GM21576 (cell line): ENCODE measurements around the gene MED6.

Experiments
- ATAC-seq: cut with Tn5 transposase; IDR thresholded peaks from one replicate; pipeline ENCODE4 v1.9.1; 2021; ENCODE audit warnings: mild to moderate bottlenecking, moderate library complexity; ENCODE audit not compliant: unreplicated experiment

MED6 gene, protein sequence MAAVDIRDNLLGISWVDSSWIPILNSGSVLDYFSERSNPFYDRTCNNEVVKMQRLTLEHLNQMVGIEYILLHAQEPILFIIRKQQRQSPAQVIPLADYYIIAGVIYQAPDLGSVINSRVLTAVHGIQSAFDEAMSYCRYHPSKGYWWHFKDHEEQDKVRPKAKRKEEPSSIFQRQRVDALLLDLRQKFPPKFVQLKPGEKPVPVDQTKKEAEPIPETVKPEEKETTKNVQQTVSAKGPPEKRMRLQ

DNA sequence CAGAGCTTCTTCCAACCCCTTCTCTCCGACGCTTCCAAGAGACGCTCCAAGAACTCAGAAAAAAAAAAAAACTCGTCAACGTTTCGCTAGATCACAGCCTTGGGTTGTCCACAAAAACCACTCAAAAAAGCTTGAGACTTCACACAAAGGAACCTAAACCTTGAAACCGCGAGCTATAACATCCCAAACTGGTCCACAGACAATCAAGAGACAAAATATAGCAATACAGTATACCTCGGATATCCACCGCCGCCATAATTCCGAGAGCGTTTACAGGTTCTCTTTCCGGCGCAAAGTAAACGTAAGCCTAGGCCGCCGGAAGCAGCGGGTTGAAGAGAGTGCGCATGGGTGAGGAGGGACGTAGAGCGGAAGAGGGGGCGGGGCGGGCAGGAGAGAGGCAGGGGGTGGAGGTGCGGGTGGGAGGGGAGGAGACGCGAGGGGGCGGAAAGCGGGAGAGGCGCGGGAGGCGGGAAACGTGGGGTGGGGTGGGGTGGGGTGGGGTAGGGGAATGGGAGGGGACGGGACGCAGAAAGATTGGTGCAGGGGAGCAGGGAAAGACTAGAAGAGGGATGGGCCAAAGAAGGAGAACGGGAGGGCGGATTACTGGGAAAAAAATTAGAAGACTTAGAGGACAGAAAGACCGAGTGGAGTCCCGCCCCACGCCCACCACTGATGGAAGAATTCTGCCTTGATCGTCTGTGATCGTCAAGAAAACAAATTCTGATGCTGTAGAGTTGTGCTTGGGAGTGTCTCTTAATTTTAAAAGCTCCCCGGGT, at the start of gene MED6:
MED6 (minus strand) TSS at position 274 of the 776 bp plus-strand sequence; CDS start at position 256, 18 bp downstream.
- peak; percentile 84 for ATAC-seq

DNA sequence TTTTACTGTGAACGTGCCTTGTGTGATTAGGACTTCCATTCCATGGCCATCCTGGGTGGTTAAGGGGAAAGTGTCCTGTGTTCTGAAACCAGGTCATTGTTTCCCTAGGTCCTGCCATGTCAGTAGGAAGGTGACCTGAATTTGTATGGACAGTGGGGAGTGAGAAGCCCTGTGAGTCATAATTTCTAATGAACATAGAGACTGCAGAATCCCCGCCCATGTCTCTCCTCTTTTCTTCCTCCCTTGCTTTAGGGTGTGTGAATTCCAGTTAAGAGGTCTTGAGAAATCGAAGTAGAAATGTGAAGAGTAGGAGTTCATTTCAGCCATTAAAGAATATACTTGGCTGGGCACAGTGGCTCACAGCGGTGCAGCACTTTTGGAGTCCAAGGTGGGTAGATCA, 49.3 kb upstream of the MED6 start:
- no peak for ATAC-seq

DNA sequence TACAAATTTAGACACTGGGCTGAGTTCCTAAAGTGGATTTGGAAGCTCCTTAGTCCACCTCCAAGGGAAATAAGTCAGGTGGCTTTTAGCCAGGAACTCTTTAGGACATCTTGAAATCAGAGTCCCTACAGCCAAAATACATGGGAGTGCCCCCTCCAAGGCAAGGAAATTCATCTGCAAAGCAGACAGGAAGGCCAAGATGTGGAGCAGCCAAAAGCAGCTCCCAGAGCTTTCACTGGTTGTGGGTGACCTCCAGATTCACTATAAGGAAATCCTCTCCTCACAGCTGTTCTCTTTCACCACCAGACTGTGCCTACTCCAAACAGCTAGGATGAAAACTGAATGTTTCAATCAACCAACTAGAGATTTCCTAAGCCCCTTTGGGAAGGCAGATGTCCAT, 47.9 kb upstream of the MED6 start:
- ATAC-seq = no peak

DNA sequence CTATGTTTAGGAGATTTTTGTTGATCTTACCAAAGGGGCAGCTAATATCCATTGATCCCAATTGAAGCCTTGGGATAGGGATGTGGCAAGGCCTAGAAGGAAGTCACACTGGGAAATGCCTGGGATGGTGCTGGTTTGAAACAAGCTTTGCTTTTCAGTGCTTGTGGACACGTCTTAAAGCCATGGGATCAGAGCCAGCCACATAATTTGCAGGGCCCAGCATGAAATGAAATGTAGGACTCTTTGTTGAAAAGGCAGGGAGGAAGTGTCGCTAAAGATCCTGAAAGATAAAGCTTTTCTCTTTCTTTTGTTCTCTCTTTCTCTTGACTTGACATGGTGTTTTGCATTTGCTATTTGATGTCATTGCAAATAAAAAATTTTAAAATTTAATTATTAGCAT, 46.2 kb upstream of the MED6 start:
- no peak for ATAC-seq

DNA sequence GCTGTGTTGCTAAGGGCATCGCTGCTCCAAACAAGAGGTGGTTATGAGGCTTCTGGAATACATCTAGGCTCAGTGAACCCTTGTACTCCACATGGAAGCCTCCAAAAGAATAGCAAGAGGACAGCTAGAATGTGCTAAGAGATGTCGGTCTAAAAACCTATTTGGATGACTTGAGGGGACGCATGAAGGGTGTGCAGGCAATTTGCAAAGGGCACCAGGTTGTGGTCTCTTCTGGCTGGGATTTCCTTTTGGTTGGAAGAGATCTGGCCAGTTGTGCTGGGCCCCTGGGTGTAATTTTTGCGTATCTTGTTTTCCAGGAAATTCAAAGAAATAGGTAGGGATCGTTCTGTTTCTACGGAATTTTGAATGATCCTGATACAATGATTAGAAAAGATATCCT, 45.4 kb upstream of the MED6 start:
- ATAC-seq = no peak

GRCh38 chr14:70643967-70644366, 43.5 kb upstream of the MED6 start:
- ATAC-seq = no peak

DNA sequence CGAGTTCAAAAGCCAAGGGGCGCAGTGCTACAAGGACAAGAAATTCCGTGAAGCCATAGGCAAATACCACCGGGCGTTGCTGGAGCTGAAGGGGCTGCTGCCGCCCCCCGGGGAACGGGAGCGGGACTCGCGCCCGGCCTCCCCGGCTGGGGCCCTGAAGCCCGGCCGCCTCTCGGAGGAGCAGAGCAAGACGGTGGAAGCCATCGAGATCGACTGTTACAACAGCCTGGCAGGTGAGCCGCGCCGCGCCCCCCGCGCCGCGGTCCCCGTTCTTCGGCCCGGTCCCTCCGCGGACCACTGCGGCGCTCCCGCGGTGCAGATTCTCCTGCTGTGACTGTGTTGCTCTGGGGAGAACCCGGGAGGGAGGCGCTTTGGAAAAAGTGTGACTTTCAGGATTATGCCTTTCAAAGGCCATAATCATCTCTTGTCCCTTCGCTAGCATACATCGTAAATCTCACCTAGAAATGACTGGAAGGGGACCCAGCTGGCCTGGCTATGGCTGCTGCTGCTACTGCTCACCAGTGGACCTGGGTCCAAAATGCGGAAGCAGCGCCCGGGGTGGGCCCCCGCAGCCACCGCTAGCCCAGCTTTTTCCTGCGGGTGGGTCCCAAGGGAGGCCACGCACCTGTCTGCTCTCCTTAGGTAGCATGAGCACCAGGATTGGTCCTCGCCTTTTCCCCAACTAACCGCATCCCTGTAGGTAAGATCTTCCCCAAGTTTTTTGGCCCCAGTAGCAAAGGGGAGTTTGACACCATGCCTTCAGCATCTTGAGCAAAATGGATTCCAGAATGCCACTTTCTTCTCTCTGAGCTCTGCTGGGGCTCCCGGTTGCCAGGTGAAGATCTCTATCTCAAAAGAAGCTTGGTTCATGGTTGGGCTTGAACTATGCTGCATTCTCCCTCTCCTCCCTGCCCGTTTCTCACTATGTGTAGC, 42.1 kb upstream of the MED6 start:
- peak; percentile 41 for ATAC-seq

- peak; percentile 16 for ATAC-seq
These were observed 41.3 kb upstream of the MED6 start, which contains the start of gene TTC9 for GRCh38 chr14:70641548-70642302. TTC9 (plus strand) TSS chr14:70641916; CDS start chr14:70642130, 214 bp downstream.

- ATAC-seq = peak; percentile 64
These were observed 40.6 kb upstream of the MED6 start for GRCh38 chr14:70640938-70641547.

DNA sequence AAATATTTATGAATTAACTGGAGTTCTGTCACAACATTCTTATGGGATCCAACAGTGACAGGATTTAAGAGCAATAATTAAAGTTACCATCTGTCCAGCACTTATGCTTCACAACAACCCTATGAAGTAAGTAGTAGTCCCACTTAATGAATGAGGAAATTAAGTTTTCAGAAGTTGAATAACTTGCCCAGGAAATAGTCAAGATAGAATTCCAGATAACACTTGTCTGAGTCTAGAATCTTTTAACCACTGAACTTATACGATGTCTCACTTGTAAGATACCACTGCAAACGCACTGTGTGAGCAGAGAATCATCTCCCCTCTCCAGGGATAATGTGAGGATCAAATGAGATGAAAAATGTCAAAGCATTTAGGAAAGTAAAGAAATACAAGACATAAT, 38.0 kb upstream of the MED6 start:
- no peak for ATAC-seq

- no peak for ATAC-seq
These were observed 35.6 kb upstream of the MED6 start for GRCh38 chr14:70635971-70636595.

DNA sequence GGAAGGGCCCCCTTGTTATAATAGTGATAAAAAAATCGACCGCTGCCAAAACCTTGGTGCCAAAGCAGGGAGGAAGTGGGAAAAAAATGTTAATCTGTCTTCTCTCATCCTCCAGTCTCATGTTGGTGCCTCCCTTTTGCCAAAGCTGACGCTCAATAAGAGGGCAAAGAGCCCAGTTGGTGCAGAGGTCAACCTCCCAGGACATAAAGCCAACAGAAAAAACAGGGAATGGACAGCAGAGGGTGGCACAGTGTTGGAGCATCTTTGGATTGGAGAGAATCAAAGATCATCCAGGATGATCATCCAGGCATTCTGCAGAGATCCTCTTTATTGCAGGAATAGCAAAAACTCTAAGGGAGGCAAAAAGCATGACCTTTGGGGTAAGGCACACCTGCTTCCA, 31.5 kb upstream of the MED6 start:
- ATAC-seq = no peak

DNA sequence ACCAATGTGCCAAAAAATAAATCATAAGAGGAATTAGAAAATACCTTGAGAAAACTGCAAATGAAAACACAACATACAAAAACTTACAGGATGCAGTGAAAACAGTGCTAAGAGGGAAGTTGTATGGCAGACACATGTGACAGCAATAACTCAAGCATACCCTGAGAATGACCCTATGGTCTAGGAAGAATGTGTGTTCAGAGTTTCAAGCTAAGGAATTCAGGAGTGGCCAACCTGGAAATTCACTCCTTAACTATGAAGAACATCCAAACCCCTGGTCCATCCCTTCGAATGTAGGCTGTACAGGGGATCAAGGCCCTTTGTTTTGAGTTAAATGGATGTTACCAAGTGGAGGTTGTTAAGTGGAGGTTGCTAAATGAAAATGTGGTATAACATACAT, 24.5 kb upstream of the MED6 start:
- no peak for ATAC-seq

DNA sequence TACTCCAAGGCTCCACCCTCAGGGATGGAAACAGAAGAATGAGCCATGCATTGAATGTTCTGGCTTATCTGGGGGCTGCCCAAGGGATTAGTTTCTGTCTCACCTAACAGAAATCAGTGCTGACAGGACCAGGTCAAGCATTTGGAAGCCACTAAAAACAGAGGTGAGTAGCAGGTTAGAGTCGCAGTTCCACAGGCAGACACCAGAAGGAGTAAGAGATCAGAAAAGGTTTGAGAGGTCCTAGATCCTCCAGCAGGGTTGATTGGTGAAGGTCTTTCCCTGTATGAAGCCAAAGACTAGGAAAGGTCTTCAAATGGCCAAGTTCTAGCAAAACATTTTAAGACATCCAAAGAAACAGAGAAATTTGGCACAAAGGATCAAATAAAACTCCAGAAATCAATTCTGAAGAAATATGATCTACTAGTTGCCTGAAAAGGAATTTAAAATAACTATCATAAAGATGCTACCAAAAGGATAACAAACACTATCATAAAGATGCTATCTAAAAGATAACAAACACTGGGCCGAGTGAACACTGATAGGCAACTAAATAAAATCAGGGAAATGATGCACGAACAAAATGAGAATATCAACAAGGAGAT, 21.8 kb upstream of the MED6 start:
- no peak for ATAC-seq

DNA sequence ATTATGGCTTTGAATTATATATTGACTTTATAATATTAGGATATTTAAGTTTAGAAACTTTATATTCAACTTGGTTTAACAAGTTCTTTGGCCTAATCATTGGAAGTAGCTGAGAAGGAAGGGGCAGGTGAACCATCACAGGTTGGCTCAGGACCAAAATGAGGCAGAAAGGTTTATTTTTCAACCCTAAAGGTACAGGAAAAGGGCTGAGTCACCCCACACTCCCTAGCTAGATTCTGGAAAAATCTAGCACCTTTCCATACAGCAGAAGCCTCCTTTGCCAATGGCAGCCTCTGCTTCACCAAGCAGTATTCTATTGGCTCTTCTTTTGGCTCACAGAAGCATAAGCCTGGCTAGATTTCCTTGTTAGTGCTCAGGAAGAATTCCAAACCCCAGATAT, 19.3 kb upstream of the MED6 start:
- no peak for ATAC-seq

DNA sequence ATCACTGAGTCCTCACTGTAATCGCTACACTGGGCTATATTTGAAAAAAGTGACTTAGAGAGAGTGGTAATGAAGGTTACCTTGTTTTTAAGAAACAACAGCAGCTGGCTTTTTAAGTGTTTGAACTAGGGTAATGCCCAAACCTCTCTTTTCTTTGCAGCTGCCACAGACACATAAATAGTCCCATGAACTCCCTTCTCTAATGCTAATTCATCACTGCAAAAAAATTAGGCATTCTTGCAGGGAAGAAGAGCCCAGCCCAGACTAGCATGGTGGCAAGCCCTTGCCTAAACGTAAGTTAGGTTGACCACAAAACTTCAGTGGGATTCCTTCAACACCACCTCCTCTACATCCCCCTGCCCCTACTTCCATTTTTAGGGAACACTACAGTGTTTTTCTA, 17.9 kb upstream of the MED6 start:
- ATAC-seq = no peak

DNA sequence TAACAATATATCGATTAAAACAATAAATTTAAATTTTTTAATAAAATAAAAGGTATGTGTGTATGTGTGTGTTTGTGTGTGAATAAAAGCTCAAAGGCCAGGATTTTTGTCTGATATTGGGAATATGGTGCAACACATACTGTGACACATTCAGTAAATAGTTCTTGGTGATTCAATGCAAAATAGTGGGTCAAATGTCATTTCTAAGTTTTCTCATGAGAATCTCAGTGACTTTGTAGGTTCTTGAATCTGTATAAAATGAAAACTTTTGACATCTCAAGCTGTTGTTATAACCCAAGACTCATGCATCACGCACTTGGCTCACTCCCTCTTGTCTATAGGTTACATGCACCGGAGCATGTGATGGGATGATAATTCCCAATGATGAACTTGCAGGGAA, 16.2 kb upstream of the MED6 start:
- no peak for ATAC-seq

GRCh38 chr14:70611216-70611615, 10.8 kb upstream of the MED6 start:
- no peak for ATAC-seq

- ATAC-seq = peak; percentile 40
These were observed 1.8 kb upstream of the MED6 start for GRCh38 chr14:70602254-70602653.
